ENCODE data around the gene KIF3C.

GRCh38 chr2:25957743-25958142, 24.6 kb downstream of the KIF3C start:
- TF ChIP-seq SUZ12 (IDR thresholded peaks at IDR 0.05; ENCODE audit: extremely low read depth, insufficient read depth, insufficient read length) (no peak), YY1 (IDR thresholded peaks at IDR 0.05; ENCODE audit: insufficient read depth, insufficient read length) (no peak)

Measured in NT2/D1 (cell line).